A673 (cell line): Measurements from ENCODE around the gene POLR1E. TPM values are rescaled to one million over a fixed set of nuclear protein-coding genes. Genes with fewer than 3 reads are reported as not detected.
A peak's percentile ranks its signal among the peaks of the same experiment; 100 is the strongest.
"Not testable (repeated sequence)": the region's sequence is repeated elsewhere in the genome, so short reads cannot be mapped to it uniquely, and the experiment has no call there.

ENCODE experiments used
- BruUV-seq: library from RNA; stranded (reverse); fragments of 400-500 nt; replicated peaks from 2 replicates; lab custom pipeline; 2021; lab: Mats Ljungman, UMichigan
- CTCF ChIA-PET: fragments of 300-600 bp; sonication (Branson Sonifier 250); formaldehyde crosslinking; loops from one replicate; lab custom pipeline; 2022; ENCODE audit warnings: antibody characterized with exemption; lab: Charles Lee
- POLR2A ChIA-PET: fragments of 300-600 bp; sonication (Branson Sonifier 250); formaldehyde crosslinking; loops from one replicate; lab custom pipeline; 2022; ENCODE audit warnings: antibody characterized with exemption; ENCODE audit not compliant: low non-redundant PET; lab: Charles Lee
- DNase-seq: peaks from one replicate; pipeline ENCODE4 v3.0.0-alpha.2; 2015; ENCODE audit warnings: low spot score
- H3K27ac ChIP-seq: fragments of 200-600 bp; sonication (generic); 2 replicates; pipeline ENCODE4 v1.5.1; 2016; ENCODE audit warnings: mixed run types, low read depth, mild to moderate bottlenecking, mixed read lengths, antibody characterized with exemption, low read length; ENCODE audit not compliant: poor library complexity, severe bottlenecking
- H3K27me3 ChIP-seq: fragments of 200-600 bp; sonication (generic); replicated peaks from 2 replicates; pipeline ENCODE4 v1.6.1; 2017; ENCODE audit warnings: mixed run types, low read depth, mild to moderate bottlenecking, mixed read lengths, antibody characterized with exemption, low read length; ENCODE audit not compliant: insufficient read depth, poor library complexity
- H3K36me3 ChIP-seq: fragments of 200-600 bp; sonication (generic); 2 replicates; pipeline ENCODE4 v1.6.1; 2016; ENCODE audit warnings: mixed run types, mild to moderate bottlenecking, mixed read lengths, antibody characterized with exemption, low read length; ENCODE audit not compliant: insufficient read depth, poor library complexity, severe bottlenecking
- H3K4me1 ChIP-seq: fragments of 200-600 bp; sonication (generic); 2 replicates; pipeline ENCODE4 v1.6.1; 2017; ENCODE audit warnings: mixed run types, mild to moderate bottlenecking, mixed read lengths, antibody characterized with exemption, low read length; ENCODE audit not compliant: insufficient read depth, poor library complexity, severe bottlenecking
- H3K4me3 ChIP-seq: fragments of 200-600 bp; sonication (generic); 2 replicates; pipeline ENCODE4 v1.5.1; 2016; ENCODE audit warnings: low read depth, mixed run types, mild to moderate bottlenecking, mixed read lengths, low read length; ENCODE audit not compliant: poor library complexity, severe bottlenecking
- H3K9me3 ChIP-seq: fragments of 200-600 bp; sonication (generic); 2 replicates; pipeline ENCODE4 v1.6.1; 2016; ENCODE audit warnings: mixed run types, low read depth, mild to moderate bottlenecking, mixed read lengths, antibody characterized with exemption, low read length; ENCODE audit not compliant: poor library complexity, severe bottlenecking
- EZH2 ChIP-seq: fragments of 200-600 bp; sonication (generic); IDR thresholded peaks from 2 replicates; pipeline ENCODE4 v1.6.1; 2017; ENCODE audit warnings: borderline replicate concordance, low read depth, mild to moderate bottlenecking, mixed read lengths, antibody characterized with exemption, low read length; ENCODE audit not compliant: poor library complexity, severe bottlenecking
- intact Hi-C: fragments of 100-400 bp; cut with micrococcal nuclease; formaldehyde crosslinking; loops from one replicate; pipeline ENCODE4 v1.10.0; 2022; ENCODE audit not compliant: unreplicated experiment
- total RNA-seq: library from RNA; stranded (reverse); gene quantifications from 2 replicates; pipeline ENCODE4 v1.2.3, GENCODE V29; 2021
- TF ChIP-seq, protein P1 (sequence below): fragments of 300-800, 200-600 bp; sonication (generic); conservative IDR thresholded peaks from 2 replicates; pipeline ENCODE4 v1.5.1; 2017; ENCODE audit warnings: low read depth, mild to moderate bottlenecking, antibody characterized with exemption, low read length, moderate library complexity, mixed read lengths

POLR1E gene
- total RNA-seq, 1 experiment from 2014 or later: 68.8 TPM

DNA sequence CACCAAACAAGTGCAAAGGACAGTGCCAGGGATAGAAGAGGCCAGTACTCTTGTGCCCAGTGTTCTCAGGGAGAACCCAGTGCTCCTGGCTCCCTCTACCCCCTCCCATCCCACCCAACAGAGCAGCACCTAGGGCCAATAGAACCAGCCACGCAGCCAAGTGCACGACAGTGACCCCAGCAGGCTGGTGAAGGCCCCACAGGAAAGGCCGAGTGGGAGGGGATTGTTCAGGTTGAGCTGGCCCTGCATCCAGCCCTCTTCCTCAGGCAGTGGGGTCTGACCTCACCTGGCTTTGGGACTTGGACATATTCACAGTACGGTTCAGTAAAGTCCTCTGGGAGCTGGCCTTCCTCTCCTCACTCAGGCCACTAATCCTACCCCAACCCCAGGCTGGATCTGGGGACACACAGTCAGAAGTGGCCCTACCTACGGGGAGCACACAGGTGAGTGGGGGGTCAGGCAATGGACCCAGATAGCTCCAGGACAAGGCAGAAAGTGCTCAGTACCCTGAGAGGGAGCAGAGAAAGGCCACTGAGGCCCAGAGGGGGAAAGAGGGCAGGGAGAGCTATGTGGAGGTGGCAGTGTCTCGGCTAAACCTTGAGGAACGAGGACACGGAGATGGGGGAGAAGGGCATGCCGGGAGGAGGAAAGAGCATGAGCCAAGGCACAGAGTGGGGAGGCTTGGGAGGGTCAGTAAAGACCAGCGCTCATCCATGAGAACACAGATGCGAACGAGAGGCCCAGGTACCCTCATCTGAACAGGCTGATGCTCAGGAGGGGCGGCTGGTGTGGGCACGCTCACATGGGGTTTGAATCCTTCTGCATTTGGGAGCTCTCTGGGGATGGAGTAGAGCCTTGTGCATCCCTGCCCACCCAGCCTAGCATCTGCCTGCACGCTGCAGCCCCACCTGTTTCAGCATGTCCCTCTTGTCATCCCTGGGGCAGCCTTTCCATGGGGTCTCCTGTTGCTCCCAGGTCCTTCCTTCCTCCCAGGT is 25.6 kb downstream of the POLR1E start:
- TF ChIP-seq EZH2: no peak
- TF ChIP-seq, protein P1, sequence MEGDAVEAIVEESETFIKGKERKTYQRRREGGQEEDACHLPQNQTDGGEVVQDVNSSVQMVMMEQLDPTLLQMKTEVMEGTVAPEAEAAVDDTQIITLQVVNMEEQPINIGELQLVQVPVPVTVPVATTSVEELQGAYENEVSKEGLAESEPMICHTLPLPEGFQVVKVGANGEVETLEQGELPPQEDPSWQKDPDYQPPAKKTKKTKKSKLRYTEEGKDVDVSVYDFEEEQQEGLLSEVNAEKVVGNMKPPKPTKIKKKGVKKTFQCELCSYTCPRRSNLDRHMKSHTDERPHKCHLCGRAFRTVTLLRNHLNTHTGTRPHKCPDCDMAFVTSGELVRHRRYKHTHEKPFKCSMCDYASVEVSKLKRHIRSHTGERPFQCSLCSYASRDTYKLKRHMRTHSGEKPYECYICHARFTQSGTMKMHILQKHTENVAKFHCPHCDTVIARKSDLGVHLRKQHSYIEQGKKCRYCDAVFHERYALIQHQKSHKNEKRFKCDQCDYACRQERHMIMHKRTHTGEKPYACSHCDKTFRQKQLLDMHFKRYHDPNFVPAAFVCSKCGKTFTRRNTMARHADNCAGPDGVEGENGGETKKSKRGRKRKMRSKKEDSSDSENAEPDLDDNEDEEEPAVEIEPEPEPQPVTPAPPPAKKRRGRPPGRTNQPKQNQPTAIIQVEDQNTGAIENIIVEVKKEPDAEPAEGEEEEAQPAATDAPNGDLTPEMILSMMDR: no peak; the same call in 1 of the 2 replicates
- ChIA-PET CTCF (no interaction called here), POLR2A (interaction anchor here (0.6 kb wide), 1 partner anchor 15 kb away, joined by 3 read pairs; no protein-coding TSS in a partner anchor)
- H3K27me3 ChIP-seq: no peaks in the 10 kb centered on the region
- H3K27ac ChIP-seq: no peak overlapping the region
- no peaks in the 10 kb centered on the region for H3K4me1 ChIP-seq
- H3K36me3 ChIP-seq: peaks cover 8% of the 10 kb centered on the region
- H3K9me3 ChIP-seq: no peaks in the 10 kb centered on the region
- no peak overlapping the region for H3K4me3 ChIP-seq
- DNase-seq: peak; percentile 33
- no TSS peak for BruUV-seq
- intact Hi-C loops: no loop called here

DNA sequence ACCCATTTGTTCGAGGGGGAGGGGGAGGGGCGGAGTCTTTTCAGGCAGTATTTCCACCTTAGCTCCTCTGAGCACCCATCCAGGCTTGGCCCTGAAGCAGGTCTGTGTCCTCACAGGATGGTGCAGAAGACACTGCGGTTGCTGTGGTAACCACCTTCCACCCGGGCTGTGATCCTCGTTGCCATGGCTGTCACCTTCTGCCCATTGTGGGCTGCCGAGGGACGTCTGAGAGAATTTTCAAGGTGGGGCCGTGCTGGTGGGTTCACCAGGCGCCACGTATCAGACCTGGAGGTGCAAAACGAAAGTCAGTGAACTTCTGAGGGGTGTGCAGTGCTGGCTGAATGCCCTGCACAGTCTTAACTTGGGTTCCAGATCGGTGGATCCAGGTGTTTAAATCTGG is 26.7 kb downstream of the POLR1E start:
- no peak for DNase-seq
- Histone ChIP-seq H3K27me3 (no peaks in the 10 kb centered on the region), H3K36me3 (peaks cover 3% of the 10 kb centered on the region), H3K27ac (no peak overlapping the region), H3K4me1 (no peaks in the 10 kb centered on the region), H3K4me3 (no peak overlapping the region), H3K9me3 (no peaks in the 10 kb centered on the region)
- CTCF ChIA-PET: no interaction called here
- POLR2A ChIA-PET: interaction anchor here (0.5 to 0.7 kb wide), 3 partner anchors 16 to 586 kb away, joined by 3 read pairs; no protein-coding TSS in a partner anchor
- no peak for TF ChIP-seq EZH2
- TF ChIP-seq, protein P1: no peak
- intact Hi-C loops: no loop called here
- no TSS peak for BruUV-seq

DNA sequence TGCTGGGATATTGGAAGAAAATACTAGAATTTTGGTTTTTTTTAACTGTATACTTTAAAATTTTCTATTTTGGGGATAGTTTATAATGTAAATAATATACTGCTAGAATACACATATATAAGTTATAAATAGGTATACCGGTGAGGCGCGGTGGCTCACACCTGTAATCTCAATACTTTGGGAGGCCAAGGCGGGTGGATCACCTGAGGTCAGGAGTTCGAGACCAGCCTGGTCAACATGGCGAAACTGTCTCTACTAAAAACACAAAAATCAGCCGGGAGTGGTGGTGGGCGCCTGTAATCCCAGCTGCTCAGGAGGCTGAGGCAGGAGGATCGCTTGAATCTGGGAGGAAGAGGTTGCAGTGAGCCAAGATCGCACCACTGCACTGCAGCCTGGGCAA is 28.7 kb downstream of the POLR1E start:
- H3K4me3 ChIP-seq, H3K36me3 ChIP-seq, H3K27me3 ChIP-seq, POLR2A ChIA-PET, DNase-seq, BruUV-seq, H3K4me1 ChIP-seq, H3K9me3 ChIP-seq, intact Hi-C loops, H3K27ac ChIP-seq, CTCF ChIA-PET: not testable (repeated sequence)
